Omental fat pad (tissue), 4 donors: ENCODE measurements around the gene POU2F3. TPM values are rescaled to one million over a fixed set of nuclear protein-coding genes. Genes with fewer than 3 reads are reported as not detected.

Experiments used
- ATAC-seq: fragments of 150-250 bp; one replicate; pipeline ENCODE4 v1.9.1; 2016; ENCODE audit warnings: mild to moderate bottlenecking, moderate library complexity; ENCODE audit not compliant: low FRiP score
- DNase-seq: peaks from one replicate; pipeline ENCODE4 v3.0.0-alpha.2; 2019; ENCODE audit warnings: low spot score
- total RNA-seq, 4 donors: library from RNA; depleted of rRNA; stranded (reverse); fragments of >200 nt; gene quantifications; one replicate each; pipeline ENCODE4 v1.1.0, GENCODE V29; 2016
- TF ChIP-seq, protein P1 (sequence below), 3 donors: fragments of 450-650 bp; IDR thresholded peaks; one replicate each; pipeline ENCODE4 v1.5.1; 2016 to 2017; ENCODE audit warnings: antibody characterized with exemption in 3 of 3, mild to moderate bottlenecking in 3 of 3, moderate library complexity in 2 of 3

POU2F3 gene
- total RNA-seq, 4 donors from 2014 or later: 0.19 to 0.24 TPM; not detected in 2

DNA sequence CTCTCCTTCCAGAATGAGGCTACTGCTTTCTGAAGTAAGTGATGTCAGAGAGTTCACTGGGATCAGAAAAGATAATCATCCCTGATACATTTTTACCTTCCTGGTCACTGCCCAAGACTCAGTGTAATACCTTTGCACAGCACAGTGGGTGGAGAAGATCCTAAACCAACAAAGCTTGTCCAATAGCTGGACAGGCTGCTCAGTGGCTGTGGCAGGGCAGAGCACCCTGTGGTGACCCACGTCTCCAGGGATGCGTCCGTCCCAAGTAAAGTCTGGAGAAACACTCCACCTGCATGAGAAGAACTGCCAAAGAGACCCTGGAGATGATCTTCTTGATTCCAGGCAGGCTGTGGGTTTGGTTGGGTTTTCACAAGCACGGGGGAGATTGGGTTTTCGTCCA is 54.2 kb downstream of the POU2F3 start:
- ATAC-seq: no peak
- TF ChIP-seq, protein P1, sequence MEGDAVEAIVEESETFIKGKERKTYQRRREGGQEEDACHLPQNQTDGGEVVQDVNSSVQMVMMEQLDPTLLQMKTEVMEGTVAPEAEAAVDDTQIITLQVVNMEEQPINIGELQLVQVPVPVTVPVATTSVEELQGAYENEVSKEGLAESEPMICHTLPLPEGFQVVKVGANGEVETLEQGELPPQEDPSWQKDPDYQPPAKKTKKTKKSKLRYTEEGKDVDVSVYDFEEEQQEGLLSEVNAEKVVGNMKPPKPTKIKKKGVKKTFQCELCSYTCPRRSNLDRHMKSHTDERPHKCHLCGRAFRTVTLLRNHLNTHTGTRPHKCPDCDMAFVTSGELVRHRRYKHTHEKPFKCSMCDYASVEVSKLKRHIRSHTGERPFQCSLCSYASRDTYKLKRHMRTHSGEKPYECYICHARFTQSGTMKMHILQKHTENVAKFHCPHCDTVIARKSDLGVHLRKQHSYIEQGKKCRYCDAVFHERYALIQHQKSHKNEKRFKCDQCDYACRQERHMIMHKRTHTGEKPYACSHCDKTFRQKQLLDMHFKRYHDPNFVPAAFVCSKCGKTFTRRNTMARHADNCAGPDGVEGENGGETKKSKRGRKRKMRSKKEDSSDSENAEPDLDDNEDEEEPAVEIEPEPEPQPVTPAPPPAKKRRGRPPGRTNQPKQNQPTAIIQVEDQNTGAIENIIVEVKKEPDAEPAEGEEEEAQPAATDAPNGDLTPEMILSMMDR (IDR thresholded peaks at IDR 0.05): no peak
- no peak for DNase-seq

DNA sequence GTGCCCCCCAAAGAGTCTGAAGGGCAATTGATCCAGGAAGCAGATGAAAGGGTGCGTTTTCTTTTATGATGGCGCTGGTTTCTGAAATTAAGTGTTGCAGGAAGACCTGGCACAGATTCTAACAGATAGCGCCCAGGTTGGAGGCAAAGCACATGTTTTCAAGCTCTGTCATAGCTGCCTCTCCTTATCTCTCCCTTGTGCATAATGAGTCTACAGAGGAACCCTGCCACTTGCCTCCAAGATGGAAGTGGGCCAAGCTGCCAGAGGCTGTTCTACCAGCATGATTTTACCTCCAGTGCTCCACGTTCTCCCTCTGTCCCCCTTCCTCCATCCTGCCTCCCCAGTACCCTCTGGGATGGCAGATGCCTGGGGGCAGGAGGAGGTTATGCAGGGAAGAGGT is 55.2 kb downstream of the POU2F3 start:
- DNase-seq: no peak
- TF ChIP-seq, protein P1 (IDR thresholded peaks at IDR 0.05): no peak
- no peak for ATAC-seq

DNA sequence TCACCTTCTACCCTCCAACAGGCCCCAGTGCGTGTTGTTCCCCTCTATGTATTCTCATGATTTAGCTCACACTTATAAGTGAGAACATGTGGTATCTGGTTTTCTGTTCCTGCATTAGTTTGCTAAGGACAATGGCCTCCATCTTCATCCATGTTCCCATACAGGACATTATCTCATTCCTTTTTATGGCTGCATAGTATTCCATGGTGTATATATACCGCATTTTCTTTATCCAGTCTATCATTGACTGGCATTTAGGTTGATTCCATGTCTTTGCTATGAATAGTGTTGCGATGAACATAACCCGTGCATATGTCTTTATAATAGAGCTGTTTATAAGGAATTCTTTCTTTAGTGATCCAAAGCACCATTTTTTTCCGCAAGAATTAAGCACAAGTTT is 56.6 kb downstream of the POU2F3 start:
- ATAC-seq: no peak
- no peak for DNase-seq
- TF ChIP-seq, protein P1 (IDR thresholded peaks at IDR 0.05): no peak

DNA sequence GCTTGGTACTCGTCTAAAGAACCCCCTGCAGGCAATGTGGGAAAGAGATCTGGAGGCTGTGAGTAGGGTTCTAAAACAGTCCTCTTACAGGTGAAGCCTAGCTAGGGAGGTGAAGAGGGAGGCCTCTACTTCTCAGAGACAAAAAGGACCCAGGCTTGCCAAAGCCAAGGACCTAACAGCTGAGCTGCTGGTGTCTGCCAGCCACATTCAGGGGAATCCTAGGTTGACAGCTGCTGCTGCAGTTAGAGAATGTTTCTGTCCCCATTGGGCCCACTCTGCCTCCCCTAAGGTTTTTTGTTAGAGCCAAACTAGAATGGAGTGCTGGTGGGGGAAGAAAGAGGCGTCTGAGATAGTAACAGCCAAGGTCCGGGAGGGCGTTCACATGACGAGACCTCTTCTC is 58.5 kb downstream of the POU2F3 start:
- DNase-seq (no peak), ATAC-seq (no peak)
- TF ChIP-seq, protein P1 (IDR thresholded peaks at IDR 0.05): no peak

DNA sequence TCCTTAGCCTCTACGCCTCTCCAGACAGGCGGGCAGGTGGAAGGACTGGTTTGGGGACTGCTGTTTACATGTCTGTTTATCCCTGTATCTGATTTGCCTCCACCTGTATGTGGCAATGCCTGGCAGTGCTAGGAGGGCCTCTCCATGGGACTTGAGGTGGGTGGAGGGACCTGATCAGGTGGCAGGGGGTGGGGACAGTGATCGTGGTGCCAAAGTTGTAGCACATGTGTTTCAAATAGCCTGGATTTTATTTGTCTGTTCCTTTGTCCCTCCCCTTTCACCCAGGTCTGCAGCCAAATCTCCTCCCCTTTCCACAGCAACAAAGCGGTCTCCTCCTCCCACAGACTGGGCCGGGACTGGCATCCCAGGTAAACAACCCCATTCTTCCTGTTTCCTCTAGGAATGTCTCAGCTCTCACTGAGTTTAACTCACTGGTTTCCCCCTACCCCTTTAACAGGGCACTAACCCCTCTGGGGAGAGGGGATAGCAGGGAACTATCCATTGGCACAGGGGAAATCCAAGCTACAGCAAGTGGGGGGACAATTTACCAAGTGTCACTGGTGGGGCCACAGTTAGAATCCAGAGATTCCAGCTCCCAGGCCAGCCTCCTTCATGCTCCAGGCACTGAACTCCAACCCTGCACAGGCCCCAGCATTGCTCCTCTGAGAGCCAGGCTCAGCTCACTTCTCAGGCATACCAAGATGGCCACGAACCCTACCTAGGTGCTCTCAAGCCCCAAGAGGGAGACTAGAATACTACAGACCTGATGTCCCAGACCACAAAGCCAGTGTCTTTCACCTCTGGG is 62.3 kb downstream of the POU2F3 start:
- TF ChIP-seq, protein P1 (IDR thresholded peaks at IDR 0.05): no peak
- DNase-seq (no peak), ATAC-seq (no peak)

DNA sequence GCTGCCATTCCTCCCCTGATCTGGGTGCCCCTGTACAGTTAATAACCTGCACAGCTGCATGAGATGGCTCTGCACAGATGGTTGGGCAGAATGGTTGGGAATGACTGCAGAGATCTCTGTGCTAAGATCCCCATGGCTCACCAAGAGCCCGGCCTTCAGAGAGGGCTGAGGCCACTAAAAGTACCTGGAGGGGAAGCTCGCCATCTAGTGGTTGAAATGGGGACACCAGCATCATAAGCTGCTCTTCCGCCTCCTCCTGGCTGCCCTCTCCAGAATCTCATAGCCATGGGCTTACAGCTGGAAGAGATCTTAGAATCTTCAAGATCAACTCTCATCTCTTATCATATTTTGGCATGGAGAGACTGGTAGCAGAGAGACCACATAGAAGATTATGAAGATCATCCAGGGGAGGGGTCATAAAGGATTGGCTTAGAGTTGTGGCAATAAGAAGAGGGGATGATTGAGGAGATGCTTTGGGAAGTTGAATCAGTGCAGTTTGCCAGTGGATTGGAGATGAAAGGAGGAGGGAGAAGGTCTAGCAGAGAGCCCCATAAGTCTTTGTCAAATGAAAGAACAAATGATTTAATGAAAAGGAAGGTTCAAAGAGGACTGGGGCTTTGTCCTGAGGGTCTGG is 63.2 kb downstream of the POU2F3 start:
- DNase-seq (peak; percentile 65), ATAC-seq (no peak)
- TF ChIP-seq, protein P1 (IDR thresholded peaks at IDR 0.05): peak in 1 of 3 donors; percentile 45

DNA sequence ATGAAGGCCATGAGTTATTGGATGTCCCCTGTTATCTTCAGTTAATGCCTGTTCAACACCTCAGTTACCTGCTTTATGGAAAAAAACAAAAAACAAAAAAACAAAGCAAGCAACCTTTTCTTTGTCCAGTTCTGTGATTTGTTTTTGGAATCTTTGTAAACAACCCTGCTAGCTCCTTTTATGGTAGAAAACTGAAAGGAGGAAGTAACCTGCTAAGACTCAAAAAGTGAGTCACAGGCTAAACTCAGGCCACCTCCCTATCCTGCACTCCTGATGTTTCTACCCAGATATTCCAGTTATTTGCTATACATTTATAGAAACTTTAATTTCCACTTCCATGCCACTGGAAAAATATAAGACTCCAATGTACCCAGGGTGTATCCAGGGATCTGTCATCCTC is 64.6 kb downstream of the POU2F3 start:
- ATAC-seq (no peak), DNase-seq (no peak)
- TF ChIP-seq, protein P1 (IDR thresholded peaks at IDR 0.05): no peak
